ENCODE data around the gene UGT2A1.
"Not testable (repeated sequence)": the region's sequence is repeated elsewhere in the genome, so short reads cannot be mapped to it uniquely, and the experiment has no call there.

UGT2A1 gene

GRCh38 chr4:69668680-69669079 lies 15.6 kb upstream of the UGT2A1 start:
- no peaks in the 10 kb centered on the region for H3K36me3 ChIP-seq
- H3K4me3 ChIP-seq (ENCODE audit: low read depth, low read length) = no peak overlapping the region
- no peak for DNase-seq
- no peak overlapping the region for H3K27ac ChIP-seq
- H3K27me3 ChIP-seq (ENCODE audit: insufficient read depth, low read depth, severe bottlenecking) = no peaks in the 10 kb centered on the region
- no peaks in the 10 kb centered on the region for H3K9me3 ChIP-seq (ENCODE audit: severe bottlenecking)
- TF ChIP-seq CTCF (IDR thresholded peaks at IDR 0.05; ENCODE audit: low read depth, low read length) = no peak

GRCh38 chr4:69664009-69664408 lies 11.0 kb upstream of the UGT2A1 start:
- H3K27ac ChIP-seq; H3K4me3 ChIP-seq (ENCODE audit: low read depth, low read length); H3K27me3 ChIP-seq (ENCODE audit: insufficient read depth, low read depth, severe bottlenecking); H3K9me3 ChIP-seq (ENCODE audit: severe bottlenecking); H3K36me3 ChIP-seq; DNase-seq: not testable (repeated sequence)

- H3K27ac ChIP-seq; H3K27me3 ChIP-seq (ENCODE audit: insufficient read depth, low read depth, severe bottlenecking); H3K4me3 ChIP-seq (ENCODE audit: low read depth, low read length); H3K9me3 ChIP-seq (ENCODE audit: severe bottlenecking); H3K36me3 ChIP-seq; DNase-seq: not testable (repeated sequence)
These were observed 8.2 kb upstream of the UGT2A1 start for GRCh38 chr4:69661130-69661803.

- no peaks in the 10 kb centered on the region for H3K36me3 ChIP-seq
- no peak for DNase-seq
- no peak for TF ChIP-seq CTCF (IDR thresholded peaks at IDR 0.05; ENCODE audit: low read depth, low read length)
- H3K27ac ChIP-seq = no peak overlapping the region
- H3K4me3 ChIP-seq (ENCODE audit: low read depth, low read length) = no peak overlapping the region
- H3K9me3 ChIP-seq (ENCODE audit: severe bottlenecking) = no peaks in the 10 kb centered on the region
- no peaks in the 10 kb centered on the region for H3K27me3 ChIP-seq (ENCODE audit: insufficient read depth, low read depth, severe bottlenecking)
These were observed 5.1 kb upstream of the UGT2A1 start for GRCh38 chr4:69658133-69658532.

- Histone ChIP-seq H3K36me3 (no peaks in the 10 kb centered on the region), H3K27me3 (ENCODE audit: insufficient read depth, low read depth, severe bottlenecking) (no peaks in the 10 kb centered on the region), H3K9me3 (ENCODE audit: severe bottlenecking) (no peaks in the 10 kb centered on the region), H3K27ac (no peak overlapping the region), H3K4me3 (ENCODE audit: low read depth, low read length) (no peak overlapping the region)
- no peak for TF ChIP-seq CTCF (IDR thresholded peaks at IDR 0.05; ENCODE audit: low read depth, low read length)
- no peak for DNase-seq
These were observed 3.7 kb upstream of the UGT2A1 start for GRCh38 chr4:69656653-69657158.

GRCh38 chr4:69650872-69651271 lies 2.2 kb downstream of the UGT2A1 start:
- H3K4me3 ChIP-seq (ENCODE audit: low read depth, low read length) = no peak overlapping the region
- no peak overlapping the region for H3K27ac ChIP-seq
- no peaks in the 10 kb centered on the region for H3K36me3 ChIP-seq
- DNase-seq = no peak
- no peak for TF ChIP-seq CTCF (IDR thresholded peaks at IDR 0.05; ENCODE audit: low read depth, low read length)
- H3K9me3 ChIP-seq (ENCODE audit: severe bottlenecking) = no peaks in the 10 kb centered on the region
- H3K27me3 ChIP-seq (ENCODE audit: insufficient read depth, low read depth, severe bottlenecking) = no peaks in the 10 kb centered on the region

GRCh38 chr4:69649629-69650028 lies 3.4 kb downstream of the UGT2A1 start:
- Histone ChIP-seq H3K27ac (no peak overlapping the region), H3K9me3 (ENCODE audit: severe bottlenecking) (no peaks in the 10 kb centered on the region), H3K4me3 (ENCODE audit: low read depth, low read length) (no peak overlapping the region), H3K36me3 (no peaks in the 10 kb centered on the region), H3K27me3 (ENCODE audit: insufficient read depth, low read depth, severe bottlenecking) (no peaks in the 10 kb centered on the region)
- no peak for TF ChIP-seq CTCF (IDR thresholded peaks at IDR 0.05; ENCODE audit: low read depth, low read length)
- no peak for DNase-seq

All from WERI-Rb-1 (cell line).